Inflammatory macrophage treated with lipopolysaccharide for 1 hour (primary cell): ENCODE results near the gene PILRA.
A peak's percentile ranks its signal among the peaks of the same experiment; 100 is the strongest.
"Not testable (repeated sequence)": the region's sequence is repeated elsewhere in the genome, so short reads cannot be mapped to it uniquely, and the experiment has no call there.

ENCODE experiments used
- DNase-seq, 2 donors: peaks; one replicate each; pipeline ENCODE4 v3.0.0-alpha.2; 2020 to 2022

The PILRA gene

DNA sequence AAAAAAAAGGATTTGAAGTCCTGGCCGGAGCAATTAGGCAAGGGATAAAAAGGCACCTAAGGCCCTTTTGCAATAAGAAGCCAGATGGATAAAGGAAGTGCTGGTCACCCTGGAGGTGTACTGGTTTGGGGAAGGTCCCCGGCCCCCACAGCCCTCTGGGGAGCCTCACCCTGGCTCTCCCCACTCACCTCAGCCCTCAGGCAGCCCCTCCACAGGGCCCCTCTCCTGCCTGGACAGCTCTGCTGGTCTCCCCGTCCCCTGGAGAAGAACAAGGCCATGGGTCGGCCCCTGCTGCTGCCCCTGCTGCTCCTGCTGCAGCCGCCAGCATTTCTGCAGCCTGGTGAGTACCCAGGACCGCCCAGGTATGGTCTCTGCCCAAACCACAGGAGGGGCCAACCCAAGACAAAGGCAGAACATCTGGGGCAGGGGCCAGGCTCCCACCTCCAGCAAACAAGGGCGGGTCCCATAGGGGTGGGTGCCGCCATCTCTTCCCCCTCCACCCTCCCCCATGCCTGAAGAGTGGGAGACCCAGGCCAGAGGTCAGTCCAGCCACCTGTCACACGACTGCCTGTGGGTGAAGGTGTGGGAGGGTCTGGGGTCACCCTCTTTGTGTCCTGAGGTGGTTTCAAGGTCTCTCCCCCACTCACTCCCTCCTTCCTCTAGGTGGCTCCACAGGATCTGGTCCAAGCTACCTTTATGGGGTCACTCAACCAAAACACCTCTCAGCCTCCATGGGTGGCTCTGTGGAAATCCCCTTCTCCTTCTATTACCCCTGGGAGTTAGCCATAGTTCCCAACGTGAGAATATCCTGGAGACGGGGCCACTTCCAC lies 15.0 kb upstream of the PILRA start, which contains the start of gene PILRB:
Gene PILRB (plus strand): TSS at position 91 of the 830 bp plus-strand sequence. CDS start 186 bp downstream, at position 277.
- DNase-seq = no peak

DNA sequence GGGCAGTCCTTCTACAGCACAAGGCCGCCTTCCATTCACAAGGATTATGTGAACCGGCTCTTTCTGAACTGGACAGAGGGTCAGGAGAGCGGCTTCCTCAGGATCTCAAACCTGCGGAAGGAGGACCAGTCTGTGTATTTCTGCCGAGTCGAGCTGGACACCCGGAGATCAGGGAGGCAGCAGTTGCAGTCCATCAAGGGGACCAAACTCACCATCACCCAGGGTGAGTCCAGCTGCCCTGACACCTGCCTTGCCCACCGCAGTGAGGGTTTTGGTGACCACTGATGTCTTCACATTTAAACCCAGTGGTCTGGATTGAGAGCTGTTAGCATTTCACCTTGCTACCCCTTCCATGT lies 14.5 kb upstream of the PILRA start:
- DNase-seq = no peak

DNA sequence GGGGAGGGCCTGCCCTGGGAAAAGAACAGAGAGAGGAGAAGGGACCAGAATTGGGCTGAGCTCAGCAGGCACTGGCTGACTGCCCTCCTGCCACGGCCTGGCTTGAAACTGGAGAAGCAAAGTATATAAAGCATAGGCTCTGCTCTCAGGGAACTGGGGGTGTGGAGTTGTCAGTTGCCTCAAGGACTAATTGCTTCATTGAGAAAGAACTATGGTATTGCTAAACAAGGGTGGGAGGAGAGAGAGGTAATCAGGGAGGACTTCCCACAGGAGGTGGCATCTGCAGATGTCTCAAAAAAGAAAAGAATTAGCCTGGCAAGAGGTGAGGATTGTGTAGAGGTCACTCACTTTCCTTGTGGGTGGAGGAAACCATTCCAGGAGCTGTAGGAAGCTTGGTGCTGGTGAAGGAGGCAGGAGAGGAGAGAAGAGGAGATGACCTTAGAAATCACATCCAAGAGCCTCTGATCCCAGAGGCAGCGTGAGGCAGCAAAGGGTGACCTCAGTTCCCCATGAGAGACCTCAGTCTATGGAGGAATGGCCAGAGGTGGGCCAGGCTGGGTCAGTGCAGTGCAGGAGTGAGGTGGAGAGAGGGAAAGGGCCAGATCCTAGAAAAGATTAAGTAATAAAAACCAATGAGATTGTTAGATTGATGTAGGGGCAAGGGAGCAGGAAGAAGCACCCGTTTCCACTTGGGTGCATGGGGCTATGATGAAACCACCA lies 13.0 kb upstream of the PILRA start:
- peak; percentile 76 to 89 for DNase-seq

DNA sequence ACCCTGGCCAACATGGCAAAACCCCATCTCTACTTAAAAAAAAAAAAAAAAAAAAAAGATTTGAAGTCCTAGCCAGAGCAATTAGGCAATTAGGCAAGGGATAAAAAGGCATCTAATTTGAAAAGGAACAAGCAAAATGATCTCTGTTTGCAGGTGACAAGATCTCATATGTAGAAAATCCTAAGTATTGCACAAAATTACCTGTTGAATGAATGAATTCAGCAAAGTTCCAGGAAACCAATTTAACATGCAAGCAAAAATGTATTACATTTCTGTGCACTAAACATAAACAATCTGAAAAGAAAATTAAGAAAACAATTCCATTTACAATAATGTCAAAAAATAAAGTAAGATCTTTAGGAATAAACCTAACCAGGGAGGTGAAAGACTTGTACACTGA lies 10.2 kb upstream of the PILRA start:
- DNase-seq = no peak

DNA sequence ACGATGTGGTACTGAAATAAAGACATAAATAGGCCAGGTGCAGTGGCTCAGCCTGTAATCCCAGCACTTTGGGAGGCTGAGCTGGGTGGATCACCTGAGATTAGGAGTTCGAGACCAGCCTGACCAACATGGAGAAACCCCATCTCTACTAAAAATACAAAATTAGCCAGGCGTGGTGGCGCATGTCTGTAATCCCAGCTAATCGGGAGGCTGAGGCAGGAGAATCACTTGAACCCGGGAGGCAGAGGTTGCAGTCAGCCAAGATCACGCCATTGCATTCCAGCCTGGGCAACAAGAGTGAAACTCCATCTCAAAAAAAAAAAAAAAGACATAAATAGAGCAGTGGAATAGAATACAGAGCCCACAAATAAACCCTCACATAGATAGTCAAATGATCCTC lies 9.5 kb upstream of the PILRA start:
- DNase-seq = not testable (repeated sequence)

DNA sequence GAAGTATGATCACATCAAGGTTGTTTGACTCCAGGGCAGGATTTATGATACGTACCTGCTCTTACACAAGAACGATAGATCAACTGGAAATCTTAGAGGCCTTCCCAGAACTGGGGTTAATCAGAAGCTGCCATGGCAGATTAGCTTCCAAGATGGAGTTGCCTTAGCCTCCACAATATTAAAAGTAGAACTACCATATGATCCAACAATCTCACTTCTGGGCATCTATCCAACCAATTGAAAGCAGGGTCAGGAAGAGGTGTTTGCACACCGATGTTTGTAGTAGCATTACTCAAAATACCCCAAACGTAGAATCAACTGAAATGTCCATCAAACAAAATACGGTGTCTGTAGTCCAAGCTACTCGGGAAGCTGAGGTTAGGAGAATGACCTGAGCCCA lies 8.8 kb upstream of the PILRA start:
- DNase-seq = no peak

DNA sequence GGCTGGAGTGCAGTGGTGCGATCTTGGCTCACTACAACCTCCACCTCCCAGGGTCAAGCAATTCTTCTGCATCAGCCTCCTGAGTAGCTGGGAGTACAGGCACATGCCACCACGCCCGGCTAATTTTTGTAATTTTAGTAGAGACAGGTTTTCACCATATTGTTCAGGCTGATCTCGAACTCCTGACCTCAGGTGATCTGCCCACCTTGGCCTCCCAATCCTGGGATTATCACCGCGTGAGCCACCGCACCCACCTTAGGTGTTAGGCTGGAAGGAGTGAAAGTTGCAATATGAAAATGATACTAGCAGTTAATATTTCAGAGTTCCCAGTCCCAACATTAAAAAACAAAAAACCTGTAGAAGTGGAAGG lies 7.3 kb upstream of the PILRA start:
- not testable (repeated sequence) for DNase-seq

DNA sequence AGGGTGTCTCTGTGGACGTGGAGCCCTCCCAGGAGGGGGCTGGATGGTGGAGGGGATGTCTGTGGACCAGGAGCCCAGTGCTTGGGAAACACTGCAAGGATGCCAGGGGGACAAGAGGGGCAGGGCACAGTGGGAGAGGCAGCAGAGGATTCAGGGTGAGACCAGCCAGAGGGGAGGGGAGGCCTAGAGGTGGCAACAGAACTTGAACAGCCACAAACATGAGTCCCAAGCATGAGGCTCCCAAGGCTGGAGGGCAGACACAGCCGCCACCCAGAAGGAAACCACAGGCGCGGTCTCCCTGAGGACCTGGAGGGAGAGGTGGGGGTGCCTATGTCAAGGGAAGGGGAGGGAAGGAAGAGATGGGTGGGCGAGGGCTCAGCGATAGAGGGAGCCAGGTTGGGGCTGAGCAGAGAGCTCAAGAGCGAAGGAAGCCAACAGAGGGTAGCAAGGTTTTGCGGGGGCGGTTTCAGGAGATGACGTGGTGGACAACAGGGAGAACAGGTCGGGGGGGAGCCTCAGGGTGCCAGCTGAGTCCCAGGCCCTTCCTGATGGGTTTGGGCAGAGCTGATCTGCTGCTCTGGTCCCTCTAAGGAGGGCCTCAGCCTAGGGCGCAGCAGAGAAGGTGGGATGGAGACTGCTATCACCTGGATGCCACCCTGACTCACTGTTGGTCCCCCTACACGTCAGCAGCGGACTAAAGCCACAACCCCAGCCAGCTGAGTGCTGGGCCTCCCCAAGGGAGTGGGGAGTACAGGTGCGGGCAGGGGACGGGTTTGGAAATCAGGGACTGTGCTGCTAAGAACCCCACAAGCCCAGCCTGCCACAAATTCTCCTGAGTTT lies 6.7 kb upstream of the PILRA start:
- DNase-seq = no peak

DNA sequence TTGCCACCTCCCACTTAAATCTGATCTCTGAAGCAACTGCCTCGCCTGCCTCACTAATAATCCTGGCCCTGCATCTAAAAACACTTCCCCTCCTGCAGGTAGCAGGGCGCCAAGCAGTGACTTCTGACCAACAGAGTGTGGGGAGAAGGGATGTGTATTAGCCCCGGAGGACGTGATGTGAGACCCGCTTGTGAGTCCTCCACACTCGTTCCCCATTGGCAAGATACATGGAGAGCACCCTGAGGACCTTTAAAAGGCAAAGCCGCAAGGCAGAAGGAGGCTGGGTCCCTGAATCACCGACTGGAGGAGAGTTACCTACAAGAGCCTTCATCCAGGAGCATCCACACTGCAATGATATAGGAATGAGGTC lies 6.1 kb upstream of the PILRA start:
- DNase-seq = no peak

DNA sequence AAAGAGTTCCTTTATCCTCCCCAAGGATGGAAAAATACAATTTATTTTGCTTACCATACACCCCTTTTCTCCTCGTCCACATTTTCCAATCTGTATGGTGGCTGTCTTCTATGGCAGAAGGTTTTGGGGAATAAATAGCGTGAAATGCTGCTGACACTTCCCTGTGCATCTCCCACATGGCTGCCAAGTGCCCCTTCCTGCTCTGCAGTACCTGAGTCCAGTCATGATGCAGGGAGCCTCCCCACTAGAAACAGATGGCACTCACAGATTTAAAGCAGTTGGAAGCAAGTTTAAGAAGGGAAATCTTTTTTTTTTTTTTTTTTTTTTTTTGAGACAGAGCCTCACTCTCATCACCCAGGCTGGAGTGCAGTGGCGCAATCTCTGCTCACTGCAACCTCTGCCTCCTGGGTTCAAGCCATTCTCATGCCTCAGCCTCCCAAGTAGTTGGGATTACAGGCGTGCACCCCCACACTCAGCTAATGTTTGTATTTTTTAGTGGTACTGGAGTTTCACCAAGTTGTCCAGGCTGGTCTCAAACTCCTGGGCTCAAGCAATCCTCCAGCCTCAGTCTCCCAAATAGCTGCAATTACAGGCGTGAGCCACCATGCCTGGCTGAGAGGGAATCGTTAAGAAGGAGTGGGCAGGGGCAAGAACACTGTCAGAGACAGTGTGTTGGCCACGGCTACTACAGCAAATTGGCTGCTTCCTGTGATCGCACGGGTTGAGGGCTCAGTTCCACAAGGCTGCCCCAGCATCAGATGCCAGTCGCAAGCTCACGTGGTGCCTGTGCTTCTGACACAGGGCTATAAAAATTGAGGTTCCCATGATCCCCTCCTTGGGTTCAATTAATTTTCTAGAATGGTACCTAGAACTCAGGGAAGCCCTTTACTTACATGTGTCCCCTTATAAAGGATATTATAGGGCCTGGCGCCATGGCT lies 5.3 kb upstream of the PILRA start:
- DNase-seq = peak in 1 of 2 donors; percentile 67

DNA sequence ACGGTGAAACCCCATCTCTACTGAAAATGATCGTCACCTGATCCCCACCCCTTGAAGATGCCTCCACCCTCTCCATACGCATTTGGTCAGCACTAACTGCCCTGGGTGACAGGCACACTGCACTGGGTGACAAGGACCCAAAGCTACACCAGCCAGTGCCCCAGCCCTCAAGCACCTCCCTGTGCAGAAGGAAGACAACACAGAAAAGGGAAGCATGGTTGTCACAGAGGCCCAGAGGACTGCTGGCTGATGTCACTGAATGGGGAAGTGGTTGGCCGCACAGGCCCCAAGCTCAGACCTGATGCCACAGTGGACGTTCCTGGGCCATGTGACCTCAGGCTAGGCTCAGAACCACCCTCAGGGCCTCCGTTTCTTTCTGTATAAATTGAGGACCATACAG lies 4.2 kb upstream of the PILRA start:
- DNase-seq = peak; percentile 92 to 98

DNA sequence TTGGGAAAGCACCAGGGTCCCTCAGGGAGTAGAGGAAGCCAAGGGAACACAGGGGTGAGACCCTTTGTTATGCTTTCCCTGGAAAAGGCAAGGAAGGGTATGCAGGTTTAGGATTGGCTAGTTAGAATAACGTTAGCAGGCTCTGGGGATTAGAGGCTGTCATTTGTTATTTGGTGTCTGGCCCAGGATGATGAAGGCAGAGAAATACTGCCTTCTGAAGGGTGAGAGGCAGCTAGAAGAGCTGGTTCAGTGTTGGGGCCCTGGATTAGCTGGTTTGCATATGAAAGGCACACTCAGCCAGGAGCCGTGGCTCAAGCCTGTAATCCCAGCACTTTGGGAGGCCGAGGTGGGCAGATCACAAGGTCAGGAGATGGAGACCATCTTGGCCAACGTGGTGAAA lies 3.0 kb upstream of the PILRA start:
- DNase-seq = no peak

DNA sequence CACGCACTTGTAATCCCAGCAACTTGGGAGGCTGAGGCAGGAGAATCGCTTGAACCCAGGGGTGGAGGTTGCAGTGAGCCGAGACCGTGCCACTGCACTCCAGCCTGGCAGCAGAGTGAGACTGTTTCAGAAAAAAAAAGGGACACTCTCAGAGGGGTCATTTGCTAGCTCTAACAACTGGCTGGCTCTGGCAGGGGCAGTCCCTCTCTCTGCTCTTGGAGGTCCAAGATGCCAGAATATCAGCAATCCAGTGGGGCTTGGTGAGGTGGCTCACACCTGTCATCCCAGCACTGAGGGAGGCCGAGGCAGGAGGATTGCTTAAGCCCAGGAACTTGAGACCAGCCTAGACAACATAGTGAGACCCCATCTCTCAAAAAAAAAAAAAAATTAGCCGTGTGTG lies 2.5 kb upstream of the PILRA start:
- DNase-seq = no peak

DNA sequence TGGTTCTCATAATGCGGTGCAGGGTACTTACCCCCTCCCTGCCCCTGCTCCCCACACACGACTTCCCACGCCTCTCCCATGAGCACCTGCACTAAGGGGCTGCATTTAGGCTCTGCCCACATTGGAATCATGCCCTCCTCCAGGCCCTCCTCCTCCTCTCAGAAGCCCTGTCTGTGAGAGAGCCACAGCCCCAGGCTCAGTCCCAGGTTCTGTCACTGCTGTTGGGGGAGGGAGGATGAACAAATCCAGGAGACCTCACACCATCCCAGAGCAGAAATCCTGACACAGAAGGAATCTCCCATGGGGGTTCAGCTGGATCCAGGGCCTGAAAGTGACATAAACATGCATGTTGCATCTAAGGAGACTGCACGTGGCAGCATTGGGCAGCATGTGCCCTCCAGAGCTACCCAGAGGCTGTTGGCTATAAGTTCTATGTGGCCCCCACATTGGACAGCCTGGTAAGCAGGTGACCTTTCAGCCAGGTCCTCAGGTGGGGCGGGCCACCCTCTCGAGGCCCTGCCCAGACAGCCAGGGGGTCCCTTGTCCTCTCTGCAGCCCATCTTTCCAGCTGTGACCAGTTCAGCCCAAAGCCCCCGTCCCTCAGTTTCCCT lies 1.6 kb upstream of the PILRA start:
- peak in 1 of 2 donors; percentile 85 for DNase-seq

DNA sequence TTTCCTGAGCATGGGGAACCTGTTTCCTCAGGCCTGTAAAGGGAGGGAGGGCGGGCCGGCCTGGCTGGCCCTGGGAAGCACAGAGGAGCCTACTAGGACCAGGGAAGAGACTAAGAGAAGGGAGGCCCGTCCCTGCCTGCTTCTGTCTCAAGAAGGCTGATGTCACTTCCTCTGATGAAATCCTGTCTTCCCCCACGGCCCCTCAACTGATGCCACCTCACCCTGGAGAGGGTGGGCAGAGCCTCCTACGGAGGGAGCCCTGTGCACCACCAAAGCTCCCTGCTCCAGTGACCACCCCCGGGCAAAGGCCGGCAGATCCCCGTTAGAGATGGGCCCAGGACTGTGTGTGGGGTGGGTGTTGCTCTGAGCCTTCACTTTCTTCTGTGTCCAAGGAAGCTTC lies 1.0 kb upstream of the PILRA start:
- DNase-seq = peak; percentile 96 to 98

DNA sequence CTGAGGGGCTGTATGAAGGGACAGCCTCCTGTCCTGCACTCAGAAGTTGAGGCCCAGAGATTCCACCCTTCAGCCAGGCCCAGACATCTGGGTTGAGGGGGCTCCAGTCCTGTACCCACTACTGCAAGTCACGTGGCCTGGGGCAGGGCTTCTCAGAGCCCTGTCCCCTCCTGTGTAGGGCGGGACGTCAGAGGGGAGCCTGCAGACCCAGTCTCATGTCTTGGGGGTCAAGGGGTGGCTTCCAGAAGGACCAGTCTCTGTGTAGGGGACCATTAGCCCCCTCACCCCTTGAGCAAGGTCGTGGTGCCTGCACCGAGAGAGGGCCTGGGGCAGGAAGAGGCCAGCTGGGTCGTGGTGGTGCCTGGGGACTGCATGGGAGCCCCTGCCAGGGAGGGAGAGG lies 593 bp upstream of the PILRA start:
- DNase-seq = peak in 1 of 2 donors; percentile 60

DNA sequence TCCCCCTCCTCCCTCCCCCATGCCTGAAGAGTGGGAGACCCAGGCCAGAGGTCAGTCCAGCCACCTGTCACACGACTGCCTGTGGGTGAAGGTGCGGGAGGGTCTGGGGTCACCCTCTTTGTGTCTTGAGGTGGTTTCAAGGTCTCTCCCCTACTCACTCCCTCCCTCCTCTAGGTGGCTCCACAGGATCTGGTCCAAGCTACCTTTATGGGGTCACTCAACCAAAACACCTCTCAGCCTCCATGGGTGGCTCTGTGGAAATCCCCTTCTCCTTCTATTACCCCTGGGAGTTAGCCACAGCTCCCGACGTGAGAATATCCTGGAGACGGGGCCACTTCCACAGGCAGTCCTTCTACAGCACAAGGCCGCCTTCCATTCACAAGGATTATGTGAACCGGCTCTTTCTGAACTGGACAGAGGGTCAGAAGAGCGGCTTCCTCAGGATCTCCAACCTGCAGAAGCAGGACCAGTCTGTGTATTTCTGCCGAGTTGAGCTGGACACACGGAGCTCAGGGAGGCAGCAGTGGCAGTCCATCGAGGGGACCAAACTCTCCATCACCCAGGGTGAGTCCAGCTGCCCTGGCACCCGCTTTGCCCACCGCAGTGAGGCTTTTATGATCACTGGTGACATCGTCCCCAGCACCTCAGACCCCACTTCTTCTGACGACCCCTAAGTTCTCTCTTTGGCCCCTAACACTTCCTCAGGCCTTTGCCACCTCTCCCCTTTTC lies 747 bp downstream of the PILRA start:
- not testable (repeated sequence) for DNase-seq

DNA sequence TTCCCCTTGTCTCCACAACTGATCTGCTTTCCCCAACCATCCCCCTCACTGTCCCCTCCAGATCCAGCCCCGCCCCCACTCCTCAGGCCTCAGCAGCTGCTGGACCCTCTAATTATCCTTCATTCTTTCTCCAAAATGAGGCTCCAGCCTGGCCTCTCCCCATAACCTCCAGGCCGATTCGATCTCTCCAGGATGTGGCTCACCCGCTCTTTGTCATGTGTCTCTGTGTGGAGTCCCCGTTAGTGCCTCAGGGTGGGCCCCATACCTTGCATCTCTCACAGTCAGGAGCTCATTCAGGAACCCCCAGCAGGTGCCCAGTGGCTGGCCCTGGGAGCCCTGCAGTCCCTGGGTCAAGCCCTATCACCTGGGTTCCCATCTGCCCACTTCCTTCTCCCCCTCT lies 1.3 kb downstream of the PILRA start:
- no peak for DNase-seq

DNA sequence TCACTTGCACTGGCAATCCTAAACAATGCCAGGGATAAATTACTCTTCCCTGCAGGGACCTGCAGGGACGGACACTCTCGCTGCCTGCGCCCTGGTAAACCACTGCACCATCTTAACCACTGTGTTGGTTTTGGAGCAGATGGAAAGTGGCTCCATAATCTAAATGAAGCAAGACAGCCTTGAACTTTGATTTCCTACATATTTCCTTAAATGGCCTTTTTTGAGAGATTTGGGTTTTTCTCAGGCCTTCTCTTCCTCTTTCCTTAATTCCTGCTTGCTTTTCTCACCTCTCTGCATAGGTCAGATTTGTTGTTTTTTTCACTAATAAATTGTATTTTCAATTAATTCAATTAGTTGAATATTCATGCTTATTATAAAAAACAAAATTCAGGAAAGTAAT lies 2.8 kb downstream of the PILRA start:
- no peak for DNase-seq

DNA sequence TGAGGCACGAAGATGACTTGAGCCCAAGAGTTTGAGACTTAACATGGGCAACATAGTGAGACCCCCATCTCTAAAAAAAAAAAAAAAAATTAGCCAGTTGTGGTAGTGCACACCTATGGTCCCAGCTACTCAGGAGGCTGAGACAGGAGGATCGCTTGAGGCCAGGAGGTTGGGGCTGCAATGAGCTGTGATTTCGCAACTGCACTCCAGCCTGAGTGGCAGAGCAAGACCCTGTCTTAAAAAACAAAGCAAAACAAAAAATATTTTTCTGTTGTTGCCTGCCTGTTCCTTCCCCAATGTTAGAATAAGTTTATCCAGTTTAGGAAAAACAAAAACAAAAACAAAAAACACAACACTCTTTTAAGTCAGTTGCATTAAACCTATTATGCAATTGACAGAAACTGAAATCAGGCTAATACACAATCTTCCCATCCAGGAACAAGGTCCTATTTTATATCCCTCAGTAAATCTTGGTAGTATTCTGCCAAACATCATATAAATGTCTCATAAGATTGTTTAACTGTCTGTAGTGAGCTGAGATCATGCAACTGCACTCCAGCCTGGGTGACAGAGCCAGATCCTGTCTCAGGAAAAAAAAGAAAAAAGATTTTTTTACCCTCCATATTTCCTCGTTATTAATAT lies 4.9 kb downstream of the PILRA start:
- DNase-seq = no peak

DNA sequence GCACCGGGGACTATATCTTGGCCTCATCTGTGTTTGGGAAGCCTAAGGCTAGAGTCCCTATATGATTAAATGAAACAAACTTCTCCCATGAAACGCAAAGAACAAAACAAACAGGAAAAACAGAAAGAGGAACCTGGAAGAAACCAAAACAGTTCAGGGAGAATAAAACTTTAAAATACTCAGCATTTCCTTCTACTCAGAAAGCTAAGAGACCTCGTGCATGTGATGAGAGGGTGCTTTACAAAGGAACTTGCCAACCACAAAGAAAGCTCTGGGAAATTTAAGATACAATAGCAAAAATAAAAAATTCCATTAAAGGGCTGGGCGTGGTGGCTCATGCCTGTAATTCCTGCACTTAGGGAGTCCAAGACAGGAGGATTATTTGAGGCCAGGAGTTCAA lies 6.9 kb downstream of the PILRA start:
- peak; percentile 68 to 81 for DNase-seq
